Measurements from ENCODE around the gene OR2B6.
"Not testable (repeated sequence)": the region's sequence is repeated elsewhere in the genome, so short reads cannot be mapped to it uniquely, and the experiment has no call there.

OR2B6 gene

DNA sequence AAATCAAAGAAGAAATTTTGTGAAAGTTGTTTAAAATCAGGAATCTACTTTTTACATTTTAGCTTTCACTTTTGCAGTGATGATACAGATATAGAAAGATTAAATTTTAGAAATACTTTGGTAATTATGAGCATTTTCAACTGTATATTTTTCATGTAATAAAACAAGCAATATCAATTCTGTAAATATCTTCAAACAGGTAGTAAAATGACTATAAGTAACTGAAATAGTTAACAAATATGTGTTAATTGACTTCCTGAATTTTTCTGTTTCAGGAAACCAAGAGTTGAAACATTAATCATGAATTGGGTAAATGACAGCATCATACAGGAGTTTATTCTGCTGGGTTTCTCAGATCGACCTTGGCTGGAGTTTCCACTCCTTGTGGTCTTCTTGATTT, at the start of gene OR2B6:
TSS of gene OR2B6 (plus strand) at position 301 of the 400 bp plus-strand sequence. CDS start at position 301, 0 bp downstream.
- TF ChIP-seq, protein P1, sequence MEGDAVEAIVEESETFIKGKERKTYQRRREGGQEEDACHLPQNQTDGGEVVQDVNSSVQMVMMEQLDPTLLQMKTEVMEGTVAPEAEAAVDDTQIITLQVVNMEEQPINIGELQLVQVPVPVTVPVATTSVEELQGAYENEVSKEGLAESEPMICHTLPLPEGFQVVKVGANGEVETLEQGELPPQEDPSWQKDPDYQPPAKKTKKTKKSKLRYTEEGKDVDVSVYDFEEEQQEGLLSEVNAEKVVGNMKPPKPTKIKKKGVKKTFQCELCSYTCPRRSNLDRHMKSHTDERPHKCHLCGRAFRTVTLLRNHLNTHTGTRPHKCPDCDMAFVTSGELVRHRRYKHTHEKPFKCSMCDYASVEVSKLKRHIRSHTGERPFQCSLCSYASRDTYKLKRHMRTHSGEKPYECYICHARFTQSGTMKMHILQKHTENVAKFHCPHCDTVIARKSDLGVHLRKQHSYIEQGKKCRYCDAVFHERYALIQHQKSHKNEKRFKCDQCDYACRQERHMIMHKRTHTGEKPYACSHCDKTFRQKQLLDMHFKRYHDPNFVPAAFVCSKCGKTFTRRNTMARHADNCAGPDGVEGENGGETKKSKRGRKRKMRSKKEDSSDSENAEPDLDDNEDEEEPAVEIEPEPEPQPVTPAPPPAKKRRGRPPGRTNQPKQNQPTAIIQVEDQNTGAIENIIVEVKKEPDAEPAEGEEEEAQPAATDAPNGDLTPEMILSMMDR (IDR thresholded peaks at IDR 0.05; ENCODE audit: low read depth, low read length, missing control alignments) = no peak
- no peak within 1 kb of the TSS for H3K4me3 ChIP-seq (replicated peaks; ENCODE audit: low read depth, low read length)
- no peak for DNase-seq (ENCODE audit: extremely low read depth, low read depth)

DNA sequence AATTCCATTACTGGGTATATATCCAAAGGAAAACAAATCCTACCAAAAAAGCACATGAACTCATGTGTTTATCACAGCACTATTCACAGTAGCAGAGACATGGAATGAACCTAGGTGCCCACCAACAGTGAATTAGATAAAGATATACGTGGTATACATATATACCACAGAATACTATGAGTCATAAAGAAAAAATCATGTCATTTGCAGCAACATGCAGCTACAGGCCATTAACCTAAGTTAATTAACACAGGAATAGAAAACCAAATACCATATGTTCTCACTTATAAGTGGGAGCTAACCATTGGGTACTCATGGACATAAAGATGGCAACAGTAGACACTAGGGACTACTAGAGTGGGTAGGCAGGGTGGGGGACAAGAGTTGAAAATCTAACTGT, 49.0 kb upstream of the OR2B6 start:
- no peak for DNase-seq (ENCODE audit: extremely low read depth, low read depth)
- H3K4me3 ChIP-seq (replicated peaks; ENCODE audit: low read depth, low read length) = no peak overlapping the region
- TF ChIP-seq, protein P1 (IDR thresholded peaks at IDR 0.05; ENCODE audit: low read depth, low read length, missing control alignments) = no peak

DNA sequence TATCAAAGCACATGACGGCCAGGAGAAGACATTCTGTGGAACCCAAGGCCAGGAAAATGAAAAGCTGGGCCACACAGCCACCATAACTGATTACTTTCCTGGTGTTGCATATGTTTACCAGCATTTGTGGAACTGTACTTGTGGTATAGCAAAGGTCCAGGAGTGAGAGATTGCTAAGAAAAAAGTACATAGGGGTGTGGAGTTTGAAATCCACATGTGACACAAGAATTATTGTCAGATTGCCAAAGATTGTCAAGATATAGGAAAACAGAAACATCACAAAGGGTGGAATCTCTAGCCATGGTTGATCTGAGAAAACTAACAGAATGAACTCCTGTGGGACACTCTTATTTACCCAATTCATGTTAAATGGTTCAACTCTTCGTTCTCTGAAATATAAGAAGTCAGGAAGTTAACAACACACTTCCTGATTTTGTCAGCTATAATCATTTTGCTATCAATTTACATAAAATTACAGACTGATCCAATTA, 45.0 kb upstream of the OR2B6 start, which contains the start of gene OR2B2:
TSS of gene OR2B2 (minus strand) at position 441 of the 491 bp plus-strand sequence. CDS start at position 364, 77 bp downstream.
- no peak within 1 kb of the TSS for H3K4me3 ChIP-seq (replicated peaks; ENCODE audit: low read depth, low read length)
- TF ChIP-seq, protein P1 (IDR thresholded peaks at IDR 0.05; ENCODE audit: low read depth, low read length, missing control alignments) = no peak
- DNase-seq (ENCODE audit: extremely low read depth, low read depth) = no peak

DNA sequence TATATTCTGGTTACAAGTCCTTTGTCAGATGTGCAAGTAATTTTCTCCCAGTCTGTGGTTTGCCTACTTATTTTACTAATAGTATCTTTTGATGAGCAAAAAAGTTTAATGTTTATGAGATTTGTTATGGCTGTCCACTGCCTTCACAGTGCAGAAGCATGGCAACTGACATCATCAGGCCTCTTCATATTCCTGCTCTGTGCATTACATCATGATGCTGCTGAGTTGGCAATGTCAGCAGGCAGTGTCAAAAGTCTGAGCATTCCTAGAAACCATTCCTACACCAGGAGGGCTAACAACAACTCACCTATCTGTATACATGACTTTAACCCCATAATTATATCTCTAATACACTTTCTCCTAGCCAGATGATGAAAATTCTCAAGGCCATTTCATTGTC, 34.1 kb upstream of the OR2B6 start:
- DNase-seq (ENCODE audit: extremely low read depth, low read depth) = no peak
- TF ChIP-seq, protein P1 (IDR thresholded peaks at IDR 0.05; ENCODE audit: low read depth, low read length, missing control alignments) = no peak
- no peak overlapping the region for H3K4me3 ChIP-seq (replicated peaks; ENCODE audit: low read depth, low read length)

DNA sequence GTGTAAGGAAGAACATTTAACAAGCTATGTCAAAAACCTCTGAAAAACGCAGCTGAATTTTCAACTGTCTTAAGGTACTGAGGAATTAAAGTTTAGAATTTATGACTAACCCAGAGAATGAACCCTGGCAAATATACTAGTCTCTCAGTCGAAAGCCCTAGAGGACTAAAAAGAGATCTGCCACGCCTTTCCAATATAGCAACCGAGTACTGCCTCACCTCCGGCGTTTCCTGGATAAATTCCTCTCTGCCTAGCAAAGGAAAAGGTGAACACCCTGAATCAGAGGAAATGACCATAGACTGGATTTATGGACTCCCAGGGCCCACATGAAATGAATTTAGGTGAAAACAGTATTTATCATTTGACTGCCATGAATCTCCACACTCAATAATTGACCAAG, 32.9 kb upstream of the OR2B6 start:
- TF ChIP-seq, protein P1 (IDR thresholded peaks at IDR 0.05; ENCODE audit: low read depth, low read length, missing control alignments) = no peak
- no peak overlapping the region for H3K4me3 ChIP-seq (replicated peaks; ENCODE audit: low read depth, low read length)
- DNase-seq (ENCODE audit: extremely low read depth, low read depth) = no peak

DNA sequence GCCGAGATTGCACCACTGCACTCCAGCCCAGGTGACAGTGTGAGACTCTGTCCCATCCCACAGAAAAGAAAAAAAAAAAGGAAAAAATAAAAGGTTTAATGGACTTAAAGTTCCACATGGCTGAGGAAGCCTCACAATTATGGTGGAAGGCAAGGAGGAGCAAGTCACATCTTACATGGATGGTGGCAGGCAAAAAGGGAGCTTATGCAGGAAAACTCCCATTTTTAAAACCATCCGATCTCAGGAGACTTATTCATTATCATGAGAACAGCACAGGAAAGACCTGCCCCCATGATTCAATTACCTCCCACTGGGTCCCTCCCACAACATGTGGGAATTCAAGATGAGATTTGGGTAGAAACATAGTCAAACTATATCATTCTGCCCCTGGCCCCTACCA, 29.0 kb upstream of the OR2B6 start:
- H3K4me3 ChIP-seq (replicated peaks; ENCODE audit: low read depth, low read length); DNase-seq (ENCODE audit: extremely low read depth, low read depth): not testable (repeated sequence)

DNA sequence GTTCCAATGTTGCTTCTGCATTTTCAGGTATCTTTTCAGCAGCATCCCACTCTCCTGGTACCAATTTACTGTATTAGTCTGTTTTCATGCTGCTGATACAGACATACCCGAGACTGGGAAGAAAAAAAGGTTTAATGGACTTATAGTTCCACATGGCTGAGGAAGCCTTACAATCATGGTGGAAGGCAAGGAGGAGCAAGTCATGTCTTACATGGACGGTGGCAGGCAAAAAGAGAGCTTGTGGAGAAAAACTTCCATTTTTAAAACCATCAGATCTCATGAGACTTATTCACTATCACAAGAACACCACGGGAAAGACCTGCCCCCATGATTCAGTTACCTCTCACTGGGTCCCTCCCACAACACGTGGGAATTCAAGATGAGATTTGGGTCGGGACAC, 27.1 kb upstream of the OR2B6 start:
- DNase-seq (ENCODE audit: extremely low read depth, low read depth); H3K4me3 ChIP-seq (replicated peaks; ENCODE audit: low read depth, low read length): not testable (repeated sequence)

DNA sequence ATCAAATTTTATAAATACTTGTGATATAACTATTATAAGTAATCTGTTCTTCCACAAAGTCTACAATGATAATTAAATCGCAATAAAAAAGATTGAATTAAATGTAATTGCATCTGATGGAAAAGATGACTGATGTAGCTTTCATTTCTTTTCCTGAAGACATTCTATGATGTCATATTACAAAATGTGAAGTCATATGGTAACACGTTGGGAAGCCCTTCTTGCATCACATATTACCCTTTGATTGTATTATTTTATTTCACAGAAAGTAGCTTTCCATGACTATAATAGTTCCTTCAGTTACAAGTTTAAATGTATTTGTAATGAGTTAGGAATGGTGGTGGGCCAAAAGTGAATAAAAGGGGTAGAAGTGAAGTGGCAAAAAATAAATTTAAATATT, 25.8 kb upstream of the OR2B6 start:
- TF ChIP-seq, protein P1 (IDR thresholded peaks at IDR 0.05; ENCODE audit: low read depth, low read length, missing control alignments) = no peak
- no peak overlapping the region for H3K4me3 ChIP-seq (replicated peaks; ENCODE audit: low read depth, low read length)
- no peak for DNase-seq (ENCODE audit: extremely low read depth, low read depth)

All from HFF-Myc (cell line).